ENCODE results near the gene LRP5.
A peak's percentile ranks its signal among the peaks of the same experiment; 100 is the strongest.
"Not testable (repeated sequence)": the region's sequence is repeated elsewhere in the genome, so short reads cannot be mapped to it uniquely, and the experiment has no call there.

Gene LRP5

GRCh38 chr11:68469122-68469521 is 156.7 kb downstream of the LRP5 start:
- no peak for DNase-seq (ENCODE audit: low read depth in 2 of 2)

DNA sequence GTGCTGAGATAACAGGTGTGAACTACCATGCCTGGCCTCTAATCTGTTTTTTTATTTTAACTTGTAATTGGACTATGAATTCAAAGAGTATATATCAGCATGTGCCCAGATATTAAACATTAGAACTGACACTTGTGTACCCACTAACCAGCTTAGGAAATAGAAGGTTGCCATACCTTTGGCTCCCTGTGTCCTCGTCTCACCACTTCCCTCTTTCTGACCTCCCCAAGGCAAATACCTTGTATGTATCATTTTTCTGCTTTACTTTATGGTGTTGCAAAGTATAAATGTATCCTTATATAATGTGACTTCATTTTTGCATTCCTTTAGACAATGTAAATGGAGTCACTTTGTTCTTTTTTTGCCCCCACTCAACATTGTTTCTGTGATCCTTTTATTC is 157.3 kb downstream of the LRP5 start:
- DNase-seq (ENCODE audit: low read depth in 2 of 2): no peak

DNA sequence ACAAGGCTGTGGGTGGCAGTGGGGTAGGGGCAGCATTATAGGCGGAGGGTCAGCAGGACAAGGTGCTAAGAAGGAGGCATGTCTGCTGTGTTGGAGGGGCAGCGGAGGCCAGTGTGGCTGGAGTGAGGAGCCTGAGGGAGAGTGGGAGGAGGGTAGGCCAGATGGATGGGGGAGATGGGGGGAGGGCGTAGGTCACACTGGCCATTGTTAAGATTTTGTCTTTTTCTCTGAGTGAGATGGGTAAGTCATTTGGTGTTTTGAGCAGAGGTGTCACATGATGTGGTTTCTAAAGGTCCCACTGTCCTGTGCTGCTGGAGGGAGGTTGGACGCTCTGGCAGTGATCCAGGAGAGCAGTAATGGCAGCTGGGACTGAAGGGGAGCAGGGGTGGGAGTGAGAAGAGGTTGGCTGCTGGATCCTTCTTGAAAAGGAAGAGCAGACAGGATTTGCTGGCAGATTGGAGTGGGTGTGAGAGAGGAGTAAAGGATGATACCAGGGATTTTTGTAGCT is 158.0 kb downstream of the LRP5 start:
- DNase-seq (ENCODE audit: low read depth in 2 of 2): no peak

DNA sequence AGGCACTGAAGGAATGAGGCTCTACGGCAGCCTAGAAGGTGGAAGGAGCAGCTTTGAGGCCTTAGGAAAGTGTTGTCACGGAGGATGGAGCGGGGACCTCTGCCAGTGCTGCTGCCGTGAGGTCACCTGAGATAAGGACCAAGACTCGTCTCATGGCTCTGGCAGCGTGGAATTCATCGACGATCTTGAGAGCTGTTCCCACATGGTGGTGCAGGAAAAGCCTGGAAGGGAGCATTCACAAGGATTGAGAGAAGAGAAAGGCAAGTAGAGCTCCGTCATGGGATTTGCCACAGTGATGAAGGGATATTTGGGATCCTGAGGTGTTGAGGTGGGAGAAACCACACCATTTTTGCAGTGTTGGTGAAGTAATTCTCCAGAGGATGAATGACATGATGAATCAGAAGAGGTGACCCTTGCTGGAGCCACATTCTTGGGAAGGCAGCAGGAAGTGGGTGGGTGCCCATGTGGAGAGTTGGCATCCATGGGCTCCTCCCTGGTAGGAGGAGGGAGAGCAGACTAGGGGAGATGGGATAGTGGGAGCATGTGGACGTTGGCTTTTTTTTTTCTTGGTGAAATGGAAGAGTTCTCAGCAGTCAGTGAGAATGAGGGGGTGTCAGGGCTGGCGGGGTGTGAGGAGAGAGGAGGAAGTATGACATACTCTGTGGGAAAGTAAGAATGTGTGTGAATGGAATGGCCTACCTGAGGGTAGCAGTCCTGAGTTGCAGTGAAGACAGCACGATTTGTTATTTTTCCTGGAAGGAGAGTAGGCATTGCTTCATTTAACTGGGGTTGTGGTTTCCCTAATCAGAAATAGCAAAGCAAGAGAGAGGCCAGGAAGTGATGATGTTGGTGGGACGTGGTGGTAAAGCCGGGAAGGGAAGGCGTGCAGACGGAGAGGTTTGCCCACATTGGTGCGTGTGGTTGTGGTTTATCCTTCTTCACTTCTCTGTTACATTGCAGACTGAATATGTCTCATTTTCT is 159.3 kb downstream of the LRP5 start:
- peak; percentile 23 to 54 for DNase-seq (ENCODE audit: low read depth in 2 of 2)

- DNase-seq (ENCODE audit: low read depth in 2 of 2): no peak
Measured at GRCh38 chr11:68472778-68473177, 160.4 kb downstream of the LRP5 start.

- no peak for DNase-seq (ENCODE audit: low read depth in 2 of 2)
Measured at GRCh38 chr11:68473693-68474092, 161.3 kb downstream of the LRP5 start.

DNA sequence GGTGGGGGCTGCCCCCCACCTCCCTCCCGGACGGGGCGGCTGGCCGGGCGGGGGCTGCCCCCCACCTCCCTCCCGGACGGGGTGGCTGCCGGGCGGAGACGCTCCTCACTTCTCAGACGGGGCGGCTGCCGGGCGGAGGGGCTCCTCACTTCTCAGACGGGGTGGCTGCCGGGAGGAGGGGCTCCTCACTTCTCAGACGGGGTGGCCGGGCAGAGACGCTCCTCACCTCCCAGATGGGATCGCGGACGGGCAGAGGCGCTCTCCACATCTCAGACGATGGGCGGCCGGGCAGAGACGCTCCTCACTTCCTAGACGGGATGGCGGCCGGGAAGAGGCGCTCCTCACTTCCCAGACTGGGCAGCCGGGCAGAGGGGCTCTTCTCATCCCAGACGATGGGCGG is 163.2 kb downstream of the LRP5 start:
- not testable (repeated sequence) for DNase-seq (ENCODE audit: low read depth in 2 of 2)

GRCh38 chr11:68479390-68479789 is 167.0 kb downstream of the LRP5 start:
- DNase-seq (ENCODE audit: low read depth in 2 of 2): no peak

GRCh38 chr11:68480193-68480592 is 167.8 kb downstream of the LRP5 start:
- DNase-seq (ENCODE audit: low read depth in 2 of 2): no peak

DNA sequence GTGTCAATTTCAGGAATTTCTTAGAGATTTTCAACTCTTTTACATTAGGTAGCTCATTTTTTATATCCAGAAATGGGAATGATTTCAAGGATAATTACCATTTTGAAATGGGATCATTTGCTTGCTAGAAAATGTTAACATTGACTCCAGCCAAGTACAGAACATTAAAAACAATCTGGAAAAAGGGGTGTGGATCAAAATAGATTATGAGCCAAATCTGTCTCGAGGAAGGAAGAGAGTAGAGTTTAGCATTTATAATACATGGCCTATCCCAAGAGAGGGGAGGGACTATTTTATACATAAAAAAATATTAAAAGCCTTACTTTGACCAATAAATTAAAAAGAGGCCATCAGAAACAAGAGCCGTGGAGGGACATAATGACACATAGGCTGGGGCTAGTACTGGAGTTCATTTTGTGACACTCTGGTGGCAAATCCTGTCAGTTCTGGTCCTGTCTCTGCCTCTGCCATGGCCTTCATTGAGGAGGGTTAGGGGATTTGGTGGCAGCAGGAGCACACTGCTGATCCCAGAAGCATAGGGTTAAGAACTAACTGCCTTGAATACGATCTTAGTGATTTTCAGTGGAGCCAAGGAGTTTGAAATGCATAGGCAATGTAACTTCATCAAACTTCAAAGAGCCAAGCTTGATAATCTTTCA is 168.6 kb downstream of the LRP5 start:
- no peak for DNase-seq (ENCODE audit: low read depth in 2 of 2)

DNA sequence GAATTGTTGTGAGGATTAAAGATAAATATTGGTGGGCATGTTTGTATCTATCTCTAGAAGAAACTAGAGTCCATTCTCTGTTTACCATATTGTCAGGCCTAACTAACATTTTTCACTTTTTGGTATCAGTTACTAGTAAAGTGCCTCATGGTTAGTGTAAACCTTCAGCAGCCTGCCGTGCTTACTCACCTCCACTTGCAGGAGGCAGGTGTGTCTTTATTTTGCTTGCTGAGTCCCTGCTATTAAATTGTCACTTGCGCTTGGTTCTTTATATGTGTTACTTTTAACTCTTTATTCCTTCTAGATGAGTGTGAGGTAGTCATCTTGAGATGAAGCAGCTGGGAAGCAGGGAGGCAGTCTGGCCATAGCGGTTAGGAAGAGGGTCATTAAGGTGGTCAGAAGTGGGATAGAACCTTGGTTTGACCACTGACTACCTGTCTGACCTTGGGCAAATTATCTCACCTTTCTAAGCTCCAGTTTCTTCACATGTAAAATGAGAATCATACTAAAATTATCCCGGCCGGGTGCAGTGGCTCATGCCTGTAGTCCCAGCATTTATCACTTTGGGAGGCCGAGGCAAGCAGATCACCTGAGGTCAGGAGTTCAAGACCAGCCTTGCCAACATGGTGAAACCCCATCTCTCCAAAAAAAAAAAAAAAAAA is 169.3 kb downstream of the LRP5 start:
- no peak for DNase-seq (ENCODE audit: low read depth in 2 of 2)

DNA sequence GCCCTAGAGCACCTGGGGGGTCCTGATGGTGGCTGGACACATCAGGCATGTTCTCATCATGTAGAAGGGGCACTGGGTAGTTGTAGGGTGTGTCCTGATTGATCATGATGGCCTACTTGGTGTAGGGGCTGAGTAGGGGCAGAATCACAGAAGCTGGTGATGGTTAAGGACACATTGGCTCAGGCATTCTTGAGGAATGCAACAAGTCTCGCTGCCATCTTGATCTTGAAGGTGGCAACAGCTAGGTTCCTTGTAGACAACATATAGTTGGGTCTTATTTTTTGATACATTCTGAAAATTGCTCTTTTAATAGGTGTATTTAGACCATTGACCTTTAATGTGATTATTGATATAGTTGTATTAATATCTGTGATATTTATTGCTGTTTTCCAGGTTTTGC is 176.2 kb downstream of the LRP5 start:
- no peak for DNase-seq (ENCODE audit: low read depth in 2 of 2)

DNA sequence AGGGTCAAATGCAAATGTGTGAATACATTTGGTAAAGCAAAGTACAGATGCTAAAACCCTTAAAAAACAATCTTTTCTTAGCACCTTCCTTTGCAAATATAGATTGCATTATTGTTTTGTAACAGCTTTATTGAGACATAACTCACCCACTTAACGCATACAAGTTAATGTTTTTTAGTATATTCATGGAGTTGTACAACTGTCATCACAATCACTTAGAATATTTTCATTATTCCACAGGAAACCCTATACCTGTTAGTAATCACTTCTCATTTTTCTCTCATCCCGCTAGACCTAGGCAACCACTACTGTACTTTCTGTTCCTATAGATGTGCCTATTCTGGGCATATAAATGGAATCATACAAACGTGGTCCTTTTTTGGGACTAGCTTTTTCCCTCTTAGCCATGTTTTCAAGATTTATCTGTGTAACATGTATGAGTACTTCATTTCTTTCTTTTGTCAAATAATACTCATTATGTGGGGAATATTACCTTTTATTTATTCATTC is 182.9 kb downstream of the LRP5 start:
- DNase-seq (ENCODE audit: low read depth in 2 of 2): no peak

- DNase-seq (ENCODE audit: low read depth in 2 of 2): no peak
Measured at GRCh38 chr11:68495872-68496271, 183.5 kb downstream of the LRP5 start.

DNA sequence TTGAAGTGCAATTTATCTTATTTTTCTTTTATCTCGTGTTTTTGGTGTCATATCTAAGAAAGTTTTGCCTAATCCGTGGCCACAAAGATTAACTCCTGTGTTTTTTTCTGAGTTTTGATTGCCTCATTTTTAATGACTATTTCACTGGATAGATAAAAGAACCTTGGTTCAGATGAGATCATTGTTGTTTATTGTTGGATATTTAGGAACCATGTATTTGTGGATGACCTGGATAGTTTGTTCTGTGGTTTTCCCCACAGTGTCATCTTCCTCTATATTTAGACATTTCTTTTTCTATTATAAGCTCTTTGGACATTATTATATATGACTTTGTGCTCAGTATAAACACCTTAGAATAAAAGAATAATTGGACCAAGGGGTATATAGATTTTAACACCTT is 185.4 kb downstream of the LRP5 start:
- DNase-seq (ENCODE audit: low read depth in 2 of 2): no peak

GRCh38 chr11:68498321-68498720 is 185.9 kb downstream of the LRP5 start:
- DNase-seq (ENCODE audit: low read depth in 2 of 2): no peak

Measured in stimulated activated CD8-positive, alpha-beta memory T cell treated with anti-CD3 and anti-CD28 coated beads, Interleukin-2, amount 100 ng/mL, for 48 hours (primary cell).